IMR-90 (cell line): ENCODE results near the gene PDLIM1. TPM values are rescaled to one million over a fixed set of nuclear protein-coding genes. Genes with fewer than 3 reads are reported as not detected.
A peak's percentile ranks its signal among the peaks of the same experiment; 100 is the strongest.

ENCODE experiments used
- ATAC-seq: fragments of 200-7000 bp; cut with Tn5 transposase; 2 replicates; pipeline ENCODE4 v1.9.1; 2020; ENCODE audit warnings: low read depth, mild to moderate bottlenecking, moderate library complexity
- BruUV-seq: library from RNA; stranded (reverse); fragments of 400-500 nt; replicated peaks from 2 replicates; lab custom pipeline; 2021; lab: Mats Ljungman, UMichigan
- CTCF ChIA-PET: fragments of 300-600 bp; formaldehyde crosslinking; extraction: SDS; loops from one replicate; lab custom pipeline; 2021; ENCODE audit warnings: antibody characterized with exemption; lab: Yijun Ruan, JAX
- POLR2A ChIA-PET: fragments of 300-600 bp; sonication (Branson Sonifier 250); formaldehyde crosslinking; loops from one replicate; lab custom pipeline; 2022; ENCODE audit warnings: antibody characterized with exemption; ENCODE audit not compliant: unreplicated experiment; lab: Charles Lee
- DNase-seq: peaks from one replicate; pipeline ENCODE4 v3.0.0; 2013
- H2AFZ ChIP-seq: replicated peaks from 2 replicates; pipeline ENCODE3; 2013; ENCODE audit warnings: low read length, mild to moderate bottlenecking; ENCODE audit not compliant: poor library complexity
- H2AK5ac ChIP-seq: 2 replicates; pipeline ENCODE4 v1.6.1; 2013; ENCODE audit warnings: low read depth, low read length, inconsistent platforms
- H2AK9ac ChIP-seq: replicated peaks from 2 replicates; pipeline ENCODE3; 2013; ENCODE audit warnings: mild to moderate bottlenecking, low read depth, low read length, moderate library complexity; ENCODE audit not compliant: poor library complexity
- H2BK120ac ChIP-seq: 2 replicates; pipeline ENCODE4 v1.6.1; 2013; ENCODE audit warnings: low read depth, low read length, inconsistent platforms
- H2BK15ac ChIP-seq: 3 replicates; pipeline ENCODE4 v1.6.1; 2013; ENCODE audit warnings: low read depth, low read length, inconsistent platforms
- H2BK20ac ChIP-seq: 2 replicates; pipeline ENCODE4 v1.6.1; 2013; ENCODE audit warnings: low read depth, mild to moderate bottlenecking, inconsistent platforms, low read length, moderate library complexity
- H2BK5ac ChIP-seq: 2 replicates; pipeline ENCODE4 v1.6.1; 2013; ENCODE audit warnings: mild to moderate bottlenecking, low read depth, low read length, inconsistent platforms; ENCODE audit not compliant: poor library complexity, severe bottlenecking
- H3K14ac ChIP-seq: replicated peaks from 2 replicates; pipeline ENCODE4 v1.6.1; 2013; ENCODE audit warnings: low read depth, low read length, inconsistent platforms
- H3K18ac ChIP-seq: 2 replicates; pipeline ENCODE4 v1.6.1; 2013; ENCODE audit warnings: low read depth, low read length, control low read depth
- H3K23ac ChIP-seq: 2 replicates; pipeline ENCODE4 v1.6.1; 2013; ENCODE audit warnings: low read depth, low read length, inconsistent platforms
- H3K27ac ChIP-seq: 2 replicates; pipeline ENCODE4 v1.5.1; 2013; ENCODE audit warnings: mild to moderate bottlenecking, control low read depth, low read length; ENCODE audit not compliant: insufficient read depth
- H3K27me3 ChIP-seq: 2 replicates; pipeline ENCODE4 v1.6.1; 2013; ENCODE audit warnings: low read length; ENCODE audit not compliant: control insufficient read depth, insufficient read depth
- H3K36me3 ChIP-seq: 2 replicates; pipeline ENCODE4 v1.6.1; 2013; ENCODE audit warnings: low read length, mixed read lengths; ENCODE audit not compliant: control insufficient read depth, insufficient read depth
- H3K4ac ChIP-seq: 2 replicates; pipeline ENCODE4 v1.6.1; 2013; ENCODE audit warnings: low read depth, low read length, inconsistent platforms
- H3K4me1 ChIP-seq: 2 replicates; pipeline ENCODE4 v1.6.1; 2013; ENCODE audit warnings: low read length, mixed read lengths; ENCODE audit not compliant: control insufficient read depth, insufficient read depth
- H3K4me2 ChIP-seq: 2 replicates; pipeline ENCODE4 v1.6.1; 2013; ENCODE audit warnings: low read depth, mild to moderate bottlenecking, control low read depth, low read length, moderate library complexity
- H3K4me3 ChIP-seq: 2 replicates; pipeline ENCODE4 v1.5.1; 2013; ENCODE audit warnings: low read depth, mild to moderate bottlenecking, control low read depth, low read length, moderate library complexity; ENCODE audit not compliant: insufficient read depth
- H3K56ac ChIP-seq: 2 replicates; pipeline ENCODE4 v1.6.1; 2013; ENCODE audit warnings: low read length, inconsistent platforms; ENCODE audit not compliant: insufficient read depth; ENCODE audit errors: extremely low read depth
- H3K79me1 ChIP-seq, 2 experiments: 2 replicates each; pipeline ENCODE4 v1.6.1; 2013; ENCODE audit warnings: low read length in 2 of 2, inconsistent platforms in 1 of 2, low read depth in 1 of 2
- H3K9ac ChIP-seq: 2 replicates; pipeline ENCODE4 v1.6.1; 2013; ENCODE audit warnings: low read depth, low read length, control low read depth
- H3K9me1 ChIP-seq: 2 replicates; pipeline ENCODE4 v1.6.1; 2013; ENCODE audit warnings: low read length, inconsistent platforms; ENCODE audit not compliant: insufficient read depth
- H3K9me3 ChIP-seq: 2 replicates; pipeline ENCODE4 v1.6.1; 2013; ENCODE audit warnings: low read length; ENCODE audit not compliant: control insufficient read depth, insufficient read depth
- H4K20me1 ChIP-seq: 2 replicates; pipeline ENCODE4 v1.6.1; 2013; ENCODE audit warnings: low read length, inconsistent platforms; ENCODE audit not compliant: insufficient read depth
- H4K5ac ChIP-seq: 2 replicates; pipeline ENCODE4 v1.6.1; 2013; ENCODE audit warnings: mild to moderate bottlenecking, low read depth, low read length, control low read depth
- H4K8ac ChIP-seq, 2 experiments: 2 replicates each; pipeline ENCODE4 v1.6.1; 2013; ENCODE audit warnings: low read depth in 2 of 2, low read length in 2 of 2, control low read depth in 1 of 2, inconsistent platforms in 1 of 2
- H4K91ac ChIP-seq: 2 replicates; pipeline ENCODE4 v1.6.1; 2013; ENCODE audit warnings: low read depth, low read length, inconsistent platforms; ENCODE audit not compliant: insufficient read depth
- BHLHE40 ChIP-seq: fragments of 150-350 bp; IDR thresholded peaks from 2 replicates; pipeline ENCODE4 v1.6.1; 2016; ENCODE audit warnings: mild to moderate bottlenecking, low read depth, low read length
- CEBPB ChIP-seq: IDR thresholded peaks from 2 replicates; pipeline ENCODE4 v1.6.1; 2012; ENCODE audit warnings: low read depth, low read length, improper control_type of control experiment
- CHD1 ChIP-seq: IDR thresholded peaks from 2 replicates; pipeline ENCODE4 v1.6.1; 2012; ENCODE audit warnings: low read depth, low read length, improper control_type of control experiment
- FOS ChIP-seq: fragments of 150-350 bp; IDR thresholded peaks from 2 replicates; pipeline ENCODE4 v1.6.1; 2016; ENCODE audit warnings: low read depth, low read length
- MAFK ChIP-seq: IDR thresholded peaks from 2 replicates; pipeline ENCODE4 v1.6.1; 2012; ENCODE audit warnings: low read depth, low read length, improper control_type of control experiment
- MAZ ChIP-seq: IDR thresholded peaks from 2 replicates; pipeline ENCODE4 v1.6.1; 2012; ENCODE audit warnings: low read depth, mild to moderate bottlenecking, low read length, improper control_type of control experiment, moderate library complexity, borderline replicate concordance
- MXI1 ChIP-seq: IDR thresholded peaks from 2 replicates; pipeline ENCODE4 v1.6.1; 2012; ENCODE audit warnings: low read depth, mild to moderate bottlenecking, low read length, moderate library complexity, borderline replicate concordance
- NFE2L2 ChIP-seq: fragments of 150-350 bp; IDR thresholded peaks from 2 replicates; pipeline ENCODE4 v1.6.1; 2016; ENCODE audit warnings: low read depth, mild to moderate bottlenecking, low read length
- POLR2A ChIP-seq: IDR thresholded peaks from 2 replicates; pipeline ENCODE4 v1.6.1; 2012; ENCODE audit warnings: mild to moderate bottlenecking, low read depth, low read length
- RAD21 ChIP-seq: IDR thresholded peaks from 2 replicates; pipeline ENCODE4 v1.6.1; 2012; ENCODE audit warnings: low read length, improper control_type of control experiment
- RCOR1 ChIP-seq: IDR thresholded peaks from 2 replicates; pipeline ENCODE4 v1.6.1; 2012; ENCODE audit warnings: mild to moderate bottlenecking, low read length, improper control_type of control experiment; ENCODE audit not compliant: insufficient replicate concordance
- RFX5 ChIP-seq: IDR thresholded peaks from 2 replicates; pipeline ENCODE4 v1.8.0; 2012; ENCODE audit warnings: low read depth, mild to moderate bottlenecking, low read length, moderate library complexity
- SMC3 ChIP-seq: fragments of 150-350 bp; IDR thresholded peaks from 2 replicates; pipeline ENCODE4 v1.6.1; 2016; ENCODE audit warnings: low read depth, mild to moderate bottlenecking, antibody characterized with exemption, low read length, moderate library complexity
- WGBS, 2 experiments: methylation state at CpG; one replicate each; pipeline versions ENCODE4 v1.1.5 to v1.1.7; 2013; ENCODE audit warnings: missing lambda C conversion rate in 2 of 2; ENCODE audit not compliant: insufficient read length in 1 of 2; ENCODE audit errors: extremely low coverage in 2 of 2; 5-methylcytosine and 5-hydroxymethylcytosine counted together
- dilution Hi-C: fragments of 300-500 bp; cut with HindIII; formaldehyde crosslinking; loops from one replicate; pipeline ENCODE4 v1.14.3; 2018; ENCODE audit warnings: low sequenced_read_pairs; ENCODE audit not compliant: unreplicated experiment
- in situ Hi-C: fragments of 300-500 bp; cut with MboI; formaldehyde crosslinking; loops from 3 replicates; pipeline ENCODE4 v1.14.3; 2019; ENCODE audit warnings: low sequenced_read_pairs, inconsistent platforms, mixed read lengths
- intact Hi-C: fragments of 100-400 bp; cut with micrococcal nuclease; formaldehyde crosslinking; loops from 2 replicates; pipeline ENCODE4 v1.10.0; 2022
- polyA plus RNA-seq, 3 experiments: library from polyadenylated mRNA; depleted of rRNA; stranded (reverse); fragments of >200 nt; gene quantifications; 2 replicates each; pipeline ENCODE4 v1.2.3, GENCODE V29; 2012; ENCODE audit warnings: low replicate concordance in 1 of 3
- total RNA-seq: library from RNA; depleted of rRNA; stranded (reverse); fragments of >200 nt; gene quantifications from 2 replicates; pipeline ENCODE4 v1.2.3, GENCODE V29; 2012
- TF ChIP-seq, protein P1 (sequence below): fragments of 150-350 bp; IDR thresholded peaks from 2 replicates; pipeline ENCODE4 v1.6.1; 2017; ENCODE audit warnings: mild to moderate bottlenecking, antibody characterized with exemption, low read length, low read depth
- TF ChIP-seq, protein P2 (sequence below): fragments of 150-350 bp; IDR thresholded peaks from 2 replicates; pipeline ENCODE4 v1.6.1; 2016; ENCODE audit warnings: low read depth, mild to moderate bottlenecking, low read length, moderate library complexity, borderline replicate concordance
- TF ChIP-seq, protein P3 (sequence below): conservative IDR thresholded peaks from 2 replicates; pipeline ENCODE4 v1.5.1; 2012; ENCODE audit warnings: mild to moderate bottlenecking, low read depth, low read length, improper control_type of control experiment

The PDLIM1 gene
- total and polyA plus RNA-seq, 2 of the 4 experiments (the other 2 are of a cell fraction) = 30.1 to 187 TPM

DNA sequence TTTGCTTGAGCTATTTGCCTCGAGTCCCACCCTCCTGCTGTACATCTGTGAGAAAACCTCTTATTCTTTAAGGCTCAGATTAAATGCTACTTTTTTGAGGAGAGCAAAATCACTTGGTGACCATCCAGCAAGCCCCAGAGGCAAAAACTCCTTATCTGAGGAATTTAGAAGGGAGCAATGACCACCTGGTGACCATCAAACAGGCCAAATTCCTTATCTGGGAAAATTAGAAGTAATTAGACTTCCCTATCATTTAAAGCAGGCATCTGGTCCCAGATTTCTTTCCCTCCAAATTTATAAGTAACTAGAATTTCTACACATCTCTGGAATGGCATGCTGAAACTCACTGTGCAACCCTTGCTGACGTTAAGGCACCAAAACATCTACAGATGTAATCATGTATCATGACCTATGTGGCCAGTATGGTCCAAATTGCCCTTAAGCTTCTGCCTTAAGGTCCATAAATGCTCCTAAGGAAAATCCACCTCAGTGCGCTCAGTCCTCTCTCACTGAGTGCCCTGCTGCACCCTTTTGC is 40.9 kb upstream of the PDLIM1 start:
- no peaks in the 10 kb centered on the region for H3K27me3 ChIP-seq
- H4K91ac ChIP-seq = peak overlapping the region; percentile 77
- 0 out of 2 replicates have a peak overlapping the region, but pooled peaks have one; percentile 59 for H3K14ac ChIP-seq
- H3K27ac ChIP-seq = peak overlapping the region; percentile 32; the same call in 1 of the 2 replicates
- CTCF ChIA-PET = interaction anchor here (0.6 kb wide), 1 partner anchor 9 kb away, joined by 7 read pairs; no protein-coding TSS in a partner anchor
- H2BK20ac ChIP-seq = peak overlapping the region; percentile 92
- H3K56ac ChIP-seq = no peak overlapping the region
- BruUV-seq = no TSS peak
- dilution Hi-C loops (no loop called here), intact Hi-C loops (no loop called here), in situ Hi-C loops (no loop called here)
- peak overlapping the region; percentile 92 for H3K18ac ChIP-seq
- no peak overlapping the region for H2AFZ ChIP-seq
- no peak overlapping the region for H3K23ac ChIP-seq
- H2AK5ac ChIP-seq = peak overlapping the region; percentile 85
- WGBS, 2 experiments = 100% methylated on average over 1 of the region's 3 CpGs; no CpG with 5 or more reads in 1 of the 2 experiments
- DNase-seq (peak; percentile 38), ATAC-seq (no peak)
- peak overlapping the region; percentile 3 to 65; a peak in 3 of 4 replicates for H4K8ac ChIP-seq
- no peak overlapping the region for H2AK9ac ChIP-seq
- peak overlapping the region; percentile 88 for H2BK120ac ChIP-seq
- H3K9me3 ChIP-seq = no peaks in the 10 kb centered on the region
- H3K9me1 ChIP-seq = peaks cover 38% of the 10 kb centered on the region
- peaks cover 46% of the 10 kb centered on the region for H3K4me1 ChIP-seq
- peaks cover 0 to 6% of the 10 kb centered on the region in 2 experiments; a peak in 2 of 4 replicates for H3K79me1 ChIP-seq
- peak overlapping the region; percentile 69; the same call in 2 of the 3 replicates for H2BK15ac ChIP-seq
- POLR2A ChIA-PET = no interaction called here
- peak overlapping the region; percentile 76 for H3K4ac ChIP-seq
- H2BK5ac ChIP-seq = peak overlapping the region; percentile 64
- peak overlapping the region; percentile 84; the same call in 1 of the 2 replicates for H4K5ac ChIP-seq
- no peak overlapping the region for H3K9ac ChIP-seq
- no peaks in the 10 kb centered on the region for H3K36me3 ChIP-seq
- TF ChIP-seq, protein P1, sequence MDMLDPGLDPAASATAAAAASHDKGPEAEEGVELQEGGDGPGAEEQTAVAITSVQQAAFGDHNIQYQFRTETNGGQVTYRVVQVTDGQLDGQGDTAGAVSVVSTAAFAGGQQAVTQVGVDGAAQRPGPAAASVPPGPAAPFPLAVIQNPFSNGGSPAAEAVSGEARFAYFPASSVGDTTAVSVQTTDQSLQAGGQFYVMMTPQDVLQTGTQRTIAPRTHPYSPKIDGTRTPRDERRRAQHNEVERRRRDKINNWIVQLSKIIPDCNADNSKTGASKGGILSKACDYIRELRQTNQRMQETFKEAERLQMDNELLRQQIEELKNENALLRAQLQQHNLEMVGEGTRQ = no peak
- TF ChIP-seq CHD1 (no peak), CEBPB (no peak), MXI1 (no peak), SMC3 (no peak), FOS (no peak), BHLHE40 (no peak), RFX5 (no peak), MAZ (no peak), RAD21 (no peak), NFE2L2 (no peak), MAFK (no peak), POLR2A (no peak), RCOR1 (no peak)
- TF ChIP-seq, protein P2, sequence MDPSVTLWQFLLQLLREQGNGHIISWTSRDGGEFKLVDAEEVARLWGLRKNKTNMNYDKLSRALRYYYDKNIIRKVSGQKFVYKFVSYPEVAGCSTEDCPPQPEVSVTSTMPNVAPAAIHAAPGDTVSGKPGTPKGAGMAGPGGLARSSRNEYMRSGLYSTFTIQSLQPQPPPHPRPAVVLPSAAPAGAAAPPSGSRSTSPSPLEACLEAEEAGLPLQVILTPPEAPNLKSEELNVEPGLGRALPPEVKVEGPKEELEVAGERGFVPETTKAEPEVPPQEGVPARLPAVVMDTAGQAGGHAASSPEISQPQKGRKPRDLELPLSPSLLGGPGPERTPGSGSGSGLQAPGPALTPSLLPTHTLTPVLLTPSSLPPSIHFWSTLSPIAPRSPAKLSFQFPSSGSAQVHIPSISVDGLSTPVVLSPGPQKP = no peak
- TF ChIP-seq, protein P3, sequence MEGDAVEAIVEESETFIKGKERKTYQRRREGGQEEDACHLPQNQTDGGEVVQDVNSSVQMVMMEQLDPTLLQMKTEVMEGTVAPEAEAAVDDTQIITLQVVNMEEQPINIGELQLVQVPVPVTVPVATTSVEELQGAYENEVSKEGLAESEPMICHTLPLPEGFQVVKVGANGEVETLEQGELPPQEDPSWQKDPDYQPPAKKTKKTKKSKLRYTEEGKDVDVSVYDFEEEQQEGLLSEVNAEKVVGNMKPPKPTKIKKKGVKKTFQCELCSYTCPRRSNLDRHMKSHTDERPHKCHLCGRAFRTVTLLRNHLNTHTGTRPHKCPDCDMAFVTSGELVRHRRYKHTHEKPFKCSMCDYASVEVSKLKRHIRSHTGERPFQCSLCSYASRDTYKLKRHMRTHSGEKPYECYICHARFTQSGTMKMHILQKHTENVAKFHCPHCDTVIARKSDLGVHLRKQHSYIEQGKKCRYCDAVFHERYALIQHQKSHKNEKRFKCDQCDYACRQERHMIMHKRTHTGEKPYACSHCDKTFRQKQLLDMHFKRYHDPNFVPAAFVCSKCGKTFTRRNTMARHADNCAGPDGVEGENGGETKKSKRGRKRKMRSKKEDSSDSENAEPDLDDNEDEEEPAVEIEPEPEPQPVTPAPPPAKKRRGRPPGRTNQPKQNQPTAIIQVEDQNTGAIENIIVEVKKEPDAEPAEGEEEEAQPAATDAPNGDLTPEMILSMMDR = no peak
- H3K4me3 ChIP-seq = no peak overlapping the region
- no peak overlapping the region for H3K4me2 ChIP-seq
- no peaks in the 10 kb centered on the region for H4K20me1 ChIP-seq
